T-cell (primary cell): ENCODE data around the gene ASCL2. TPM values are rescaled to one million over a fixed set of nuclear protein-coding genes. Genes with fewer than 3 reads are reported as not detected.

Source experiments
- ATAC-seq, 4 experiments: fragments of 200-7000 bp in 3 of 4; fragments of 150-1000 bp in 1 of 4; cut with Tn5 transposase; replicated peaks in 1 of 4; 1 replicate in 3 of 4; 2 replicates in 1 of 4; pipeline ENCODE4 v1.10.0; 2021; ENCODE audit warnings: moderate library complexity in 3 of 4, mild to moderate bottlenecking in 2 of 4, moderate number of reproducible peaks in 1 of 4
- CTCF ChIA-PET, 2 donors: fragments of 300-600 bp; sonication (Branson Sonifier 250); formaldehyde crosslinking; loops; one replicate each; lab custom pipeline; 2022; ENCODE audit warnings: antibody characterized with exemption in 2 of 2; lab: Charles Lee
- POLR2A ChIA-PET, 2 donors: fragments of 300-600 bp; sonication (Branson Sonifier 250); formaldehyde crosslinking; loops; one replicate each; lab custom pipeline; 2022; ENCODE audit warnings: antibody characterized with exemption in 2 of 2; lab: Charles Lee
- DNase-seq, 35 experiments: peaks; one replicate each; pipeline versions ENCODE4 v3.0.0 to v3.0.0-alpha.2; 2013 to 2023
- H3K27ac ChIP-seq: one replicate; pipeline ENCODE4 v1.5.1; 2013; ENCODE audit warnings: low read length
- H3K27me3 ChIP-seq, 2 experiments: replicated peaks in 1 of 2; 1 replicate in 1 of 2; 2 replicates in 1 of 2; pipeline versions ENCODE4 v1.6.1 to v1.7.0; 2013; ENCODE audit warnings: low read length in 1 of 2, mixed read lengths in 1 of 2; ENCODE audit not compliant: control insufficient read depth in 2 of 2, insufficient read depth in 2 of 2; ENCODE audit errors: extremely low read depth in 1 of 2
- H3K36me3 ChIP-seq, 2 donors: 1 replicate in 1 of 2; 2 replicates in 1 of 2; pipeline versions ENCODE4 v1.6.1 to v1.7.0; 2013; ENCODE audit warnings: low read length in 1 of 2; ENCODE audit not compliant: control insufficient read depth in 2 of 2, insufficient read depth in 1 of 2; ENCODE audit errors: extremely low read depth in 1 of 2
- H3K4me1 ChIP-seq, 2 experiments: 1 replicate in 1 of 2; 2 replicates in 1 of 2; pipeline versions ENCODE4 v1.6.1 to v1.7.0; 2013; ENCODE audit warnings: low read length in 2 of 2, mixed read lengths in 1 of 2; ENCODE audit not compliant: insufficient read depth in 2 of 2, control insufficient read depth in 1 of 2; ENCODE audit errors: extremely low read depth in 1 of 2
- H3K4me3 ChIP-seq, 2 donors: 1 replicate in 1 of 2; 2 replicates in 1 of 2; pipeline versions ENCODE4 v1.5.1 to v1.7.0; 2013; ENCODE audit warnings: mild to moderate bottlenecking in 2 of 2, low read length in 1 of 2, moderate library complexity in 1 of 2; ENCODE audit not compliant: control insufficient read depth in 1 of 2; ENCODE audit errors: extremely low read depth in 1 of 2
- H3K9me3 ChIP-seq: 2 replicates; pipeline ENCODE4 v1.7.0; 2013
- H3K27ac Mint-ChIP-seq, 2 donors: one replicate each; pipeline ENCODE4 v1.8.0; 2020 to 2021; ENCODE audit warnings: mild to moderate bottlenecking in 2 of 2, mixed read lengths in 2 of 2
- H3K27me3 Mint-ChIP-seq, 2 donors: one replicate each; pipeline ENCODE4 v1.8.0; 2021 to 2022; ENCODE audit warnings: mixed read lengths in 2 of 2
- H3K36me3 Mint-ChIP-seq: one replicate; pipeline ENCODE4 v1.8.0; 2021; ENCODE audit warnings: mixed read lengths
- H3K4me1 Mint-ChIP-seq, 3 donors: one replicate each; pipeline ENCODE4 v1.8.0; 2020 to 2022; ENCODE audit warnings: mixed read lengths in 3 of 3, mild to moderate bottlenecking in 1 of 3
- H3K4me3 Mint-ChIP-seq, 3 donors: one replicate each; pipeline ENCODE4 v1.8.0; 2020 to 2022; ENCODE audit warnings: mild to moderate bottlenecking in 3 of 3, mixed read lengths in 3 of 3, moderate library complexity in 3 of 3
- H3K9me3 Mint-ChIP-seq, 3 donors: one replicate each; pipeline ENCODE4 v1.8.0; 2020 to 2022; ENCODE audit warnings: mixed read lengths in 3 of 3
- WGBS: methylation state at CpG from one replicate; pipeline ENCODE4 v1.1.5; 2013; ENCODE audit warnings: missing lambda C conversion rate; ENCODE audit not compliant: insufficient coverage; 5-methylcytosine and 5-hydroxymethylcytosine counted together
- total RNA-seq, 35 experiments: library from RNA in 6 of 35; stranded (reverse) in 6 of 35; fragments of 120-200 nt in 1 of 35; gene quantifications; one replicate each; pipeline versions ENCODE4 v1.2.1 to v1.2.4 and lab custom pipeline; 2013 to 2026

The ASCL2 gene
- total RNA-seq, 5 donors from 2014 or later (not counting 1 experiment from before 2014, with no cell fraction given): 0.29 to 1.3 (median 0.51) TPM

- WGBS: 91% methylated on average over 16 of the region's 19 CpGs
- no peaks in the 10 kb centered on the region for H3K36me3 Mint-ChIP-seq
- no peak for DNase-seq
- no peak overlapping the region for H3K4me3 ChIP-seq
- POLR2A ChIA-PET: no interaction called here
- CTCF ChIA-PET: interaction anchor here in 1 of 2 donors (0.5 kb wide), 1 partner anchor 89 kb away, joined by 3 read pairs; no protein-coding TSS in a partner anchor
- H3K4me1 ChIP-seq: peaks cover 12 to 74% of the 10 kb centered on the region in 2 experiments
- no peak for ATAC-seq
- no peaks in the 10 kb centered on the region for H3K9me3 Mint-ChIP-seq
- no peaks in the 10 kb centered on the region for H3K27me3 Mint-ChIP-seq
- H3K27me3 ChIP-seq: no peaks in the 10 kb centered on the region
- no peak overlapping the region for H3K27ac ChIP-seq
- no peak overlapping the region for H3K27ac Mint-ChIP-seq
- H3K36me3 ChIP-seq: peaks cover 0 to 10% of the 10 kb centered on the region in 2 donors
- peaks cover 21 to 34% (median 30%) of the 10 kb centered on the region in 3 donors for H3K4me1 Mint-ChIP-seq
- no peak overlapping the region for H3K4me3 Mint-ChIP-seq
- H3K9me3 ChIP-seq: no peaks in the 10 kb centered on the region
These were observed 39.1 kb upstream of the ASCL2 start for GRCh38 chr11:2309251-2310072.

- DNase-seq (no peak), ATAC-seq (no peak)
- H3K27ac ChIP-seq: no peak overlapping the region
- H3K9me3 ChIP-seq: no peaks in the 10 kb centered on the region
- Mint-ChIP-seq H3K4me3 (no peak overlapping the region), H3K4me1 (peaks cover 21 to 42% (median 37%) of the 10 kb centered on the region in 3 donors), H3K27ac (peak overlapping the region in 1 of 2 donors; percentile 48), H3K27me3 (no peaks in the 10 kb centered on the region), H3K36me3 (no peaks in the 10 kb centered on the region), H3K9me3 (no peaks in the 10 kb centered on the region)
- peaks cover 18 to 75% of the 10 kb centered on the region in 2 experiments for H3K4me1 ChIP-seq
- no peaks in the 10 kb centered on the region for H3K27me3 ChIP-seq
- peaks cover 0 to 10% of the 10 kb centered on the region in 2 donors for H3K36me3 ChIP-seq
- WGBS: 90% methylated on average over 3 of the region's 7 CpGs
- CTCF ChIA-PET: interaction anchor here in 1 of 2 donors (0.5 kb wide), 1 partner anchor 90 kb away, joined by 3 read pairs; no protein-coding TSS in a partner anchor
- POLR2A ChIA-PET: no interaction called here
- no peak overlapping the region for H3K4me3 ChIP-seq
These were observed 38.3 kb upstream of the ASCL2 start for GRCh38 chr11:2308713-2309112.

- peak overlapping the region; percentile 52 to 85 for H3K27ac Mint-ChIP-seq
- POLR2A ChIA-PET: no interaction called here
- Histone ChIP-seq H3K27ac (peak overlapping the region; percentile 86), H3K27me3 (no peaks in the 10 kb centered on the region), H3K36me3 (peaks cover 0 to 10% of the 10 kb centered on the region in 2 donors), H3K4me3 (no peak overlapping the region), H3K4me1 (peaks cover 28 to 75% of the 10 kb centered on the region in 2 experiments), H3K9me3 (no peaks in the 10 kb centered on the region)
- H3K4me1 Mint-ChIP-seq: peaks cover 26 to 48% (median 45%) of the 10 kb centered on the region in 3 donors
- H3K27me3 Mint-ChIP-seq: no peaks in the 10 kb centered on the region
- H3K36me3 Mint-ChIP-seq: no peaks in the 10 kb centered on the region
- 96% methylated on average over 20 of the region's 23 CpGs for WGBS
- CTCF ChIA-PET: interaction anchor here in 1 of 2 donors (4.4 kb wide), 1 partner anchor 113 kb away, joined by 42 read pairs; no protein-coding TSS in a partner anchor
- H3K4me3 Mint-ChIP-seq: peak overlapping the region in 1 of 3 donors; percentile 98
- no peak for ATAC-seq
- DNase-seq: no peak
- no peaks in the 10 kb centered on the region for H3K9me3 Mint-ChIP-seq
These were observed 37.3 kb upstream of the ASCL2 start for GRCh38 chr11:2307501-2308331.

- peaks cover 30 to 79% of the 10 kb centered on the region in 2 experiments for H3K4me1 ChIP-seq
- DNase-seq (no peak), ATAC-seq (no peak)
- H3K9me3 Mint-ChIP-seq: no peaks in the 10 kb centered on the region
- H3K27me3 ChIP-seq: no peaks in the 10 kb centered on the region
- WGBS: 82% methylated on average over 14 of the region's 14 CpGs
- no peaks in the 10 kb centered on the region for H3K36me3 Mint-ChIP-seq
- peaks cover 29 to 51% (median 47%) of the 10 kb centered on the region in 3 donors for H3K4me1 Mint-ChIP-seq
- no peak overlapping the region for H3K4me3 ChIP-seq
- H3K27ac Mint-ChIP-seq: peak overlapping the region in 1 of 2 donors; percentile 99
- peaks cover 0 to 10% of the 10 kb centered on the region in 2 donors for H3K36me3 ChIP-seq
- H3K4me3 Mint-ChIP-seq: peak overlapping the region in 1 of 3 donors; percentile 98
- CTCF ChIA-PET: interaction anchor here (4.0 to 4.4 kb wide), 2 partner anchors 113 to 114 kb away, joined by 16 to 42 read pairs; no protein-coding TSS in a partner anchor
- peak overlapping the region; percentile 86 for H3K27ac ChIP-seq
- H3K27me3 Mint-ChIP-seq: no peaks in the 10 kb centered on the region
- H3K9me3 ChIP-seq: no peaks in the 10 kb centered on the region
- POLR2A ChIA-PET: no interaction called here
These were observed 36.6 kb upstream of the ASCL2 start for GRCh38 chr11:2306877-2307500.

GRCh38 chr11:2306452-2306823 is 36.0 kb upstream of the ASCL2 start:
- Mint-ChIP-seq H3K9me3 (no peaks in the 10 kb centered on the region), H3K27ac (peak overlapping the region; percentile 98 to 99), H3K4me3 (peak overlapping the region; percentile 63 to 98 (median 69)), H3K4me1 (peaks cover 33 to 54% (median 51%) of the 10 kb centered on the region in 3 donors), H3K36me3 (no peaks in the 10 kb centered on the region), H3K27me3 (no peaks in the 10 kb centered on the region)
- CTCF ChIA-PET: interaction anchor here (0.6 to 4.4 kb wide), 6 partner anchors 47 to 225 kb away, joined by 3 to 42 read pairs (median 4); no protein-coding TSS in a partner anchor
- Histone ChIP-seq H3K4me1 (peaks cover 30 to 81% of the 10 kb centered on the region in 2 experiments), H3K36me3 (peaks cover 0 to 10% of the 10 kb centered on the region in 2 donors), H3K4me3 (peak overlapping the region; percentile 51), H3K9me3 (no peaks in the 10 kb centered on the region), H3K27ac (peak overlapping the region; percentile 86), H3K27me3 (no peaks in the 10 kb centered on the region)
- POLR2A ChIA-PET: no interaction called here
- no peak for DNase-seq
- no peak for ATAC-seq
- 0% methylated on average over 1 of the region's 4 CpGs for WGBS
